ENCODE results near the gene MRFAP1L1.

DNA sequence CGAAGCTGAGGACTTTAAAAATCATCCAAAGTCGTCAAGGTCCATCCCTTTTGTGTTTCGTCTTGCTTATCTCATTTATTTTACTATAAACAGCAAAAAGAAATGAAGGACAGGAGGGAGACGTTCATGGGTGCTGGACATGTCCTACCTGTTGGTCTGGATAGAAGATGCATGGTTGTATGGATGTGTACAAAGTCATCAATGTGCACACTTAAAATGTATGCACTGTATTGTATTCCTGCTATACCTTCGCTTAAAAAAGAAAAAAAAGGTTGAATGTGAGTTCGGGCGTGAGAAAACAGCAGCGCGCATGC is 6.0 kb upstream of the MRFAP1L1 start:
- TF ChIP-seq CTCF (IDR thresholded peaks at IDR 0.05 in 4 of 5, conservative IDR thresholded peaks at IDR 0.05 in 1 of 5) (no peak), POLR2A (IDR thresholded peaks at IDR 0.05) (no peak)

All from gastrocnemius medialis (tissue), 4 donors.